Prostate gland (tissue), 2 donors: ENCODE results near the gene GRID1. TPM values are rescaled to one million over a fixed set of nuclear protein-coding genes. Genes with fewer than 3 reads are reported as not detected.

Experiments used
- DNase-seq: peaks from one replicate; pipeline ENCODE4 v3.0.0-alpha.2; 2019; ENCODE audit warnings: low spot score
- H3K27ac ChIP-seq, 2 donors: fragments of 200-600 bp; sonication (generic); 2 replicates each; pipeline ENCODE4 v1.5.1; 2017 to 2019
- H3K27me3 ChIP-seq: fragments of 200-600 bp; sonication (generic); replicated peaks from 2 replicates; pipeline ENCODE4 v1.5.1; 2019; ENCODE audit not compliant: insufficient read depth
- H3K36me3 ChIP-seq, 2 donors: fragments of 200-600 bp; sonication (generic); 1 replicate in 1 of 2; 2 replicates in 1 of 2; pipeline versions ENCODE4 v1.5.1 to v1.8.1; 2017 to 2019
- H3K4me1 ChIP-seq: fragments of 200-600 bp; sonication (generic); replicated peaks from 2 replicates; pipeline ENCODE4 v1.5.1; 2019
- H3K4me3 ChIP-seq, 2 donors: fragments of 200-600 bp; sonication (generic); 2 replicates each; pipeline ENCODE4 v1.5.1; 2017 to 2019
- H3K9me3 ChIP-seq: fragments of 200-600 bp; sonication (generic); 2 replicates; pipeline ENCODE4 v1.5.1; 2017
- POLR2A ChIP-seq: fragments of 450-650 bp; IDR thresholded peaks from one replicate; pipeline ENCODE4 v1.6.1; 2016; ENCODE audit warnings: antibody characterized with exemption, mild to moderate bottlenecking
- POLR2AphosphoS5 ChIP-seq: sonication (generic); formaldehyde crosslinking; IDR thresholded peaks from one replicate; pipeline ENCODE4 v1.6.1; 2017; ENCODE audit warnings: antibody characterized with exemption
- WGBS: methylation state at CpG from one replicate; pipeline ENCODE4 v1.1.5; 2018; 5-methylcytosine and 5-hydroxymethylcytosine counted together
- intact Hi-C: fragments of 100-400 bp; cut with DNase I; formaldehyde crosslinking; loops from one replicate; pipeline ENCODE4 v1.14.2; 2022
- total RNA-seq, 2 donors: library from RNA; depleted of rRNA; stranded (reverse); fragments of >200 nt; gene quantifications; one replicate each; pipeline ENCODE4 v1.1.0, GENCODE V29; 2016
- TF ChIP-seq, protein P1 (sequence below), 4 experiments: fragments of 200-600 bp in 2 of 4; fragments of 450-650 bp in 2 of 4; sonication (generic) in 2 of 4; IDR thresholded peaks; 1 replicate in 3 of 4; 2 replicates in 1 of 4; pipeline ENCODE4 v1.5.1; 2016 to 2019; ENCODE audit warnings: antibody characterized with exemption in 4 of 4, mild to moderate bottlenecking in 2 of 4, moderate library complexity in 2 of 4

GRID1 gene
- total RNA-seq, 2 donors from 2014 or later = 1.0 to 10.0 TPM

- no peaks in the 10 kb centered on the region for H3K9me3 ChIP-seq
- no peak overlapping the region for H3K27ac ChIP-seq
- no peak for DNase-seq
- intact Hi-C loops = no loop called here
- no peaks in the 10 kb centered on the region for H3K27me3 ChIP-seq
- no peaks in the 10 kb centered on the region for H3K4me1 ChIP-seq
- 58% methylated on average over 4 of the region's 4 CpGs for WGBS
- H3K4me3 ChIP-seq = no peak overlapping the region
- TF ChIP-seq POLR2A (no peak), POLR2AphosphoS5 (no peak)
- TF ChIP-seq, protein P1, sequence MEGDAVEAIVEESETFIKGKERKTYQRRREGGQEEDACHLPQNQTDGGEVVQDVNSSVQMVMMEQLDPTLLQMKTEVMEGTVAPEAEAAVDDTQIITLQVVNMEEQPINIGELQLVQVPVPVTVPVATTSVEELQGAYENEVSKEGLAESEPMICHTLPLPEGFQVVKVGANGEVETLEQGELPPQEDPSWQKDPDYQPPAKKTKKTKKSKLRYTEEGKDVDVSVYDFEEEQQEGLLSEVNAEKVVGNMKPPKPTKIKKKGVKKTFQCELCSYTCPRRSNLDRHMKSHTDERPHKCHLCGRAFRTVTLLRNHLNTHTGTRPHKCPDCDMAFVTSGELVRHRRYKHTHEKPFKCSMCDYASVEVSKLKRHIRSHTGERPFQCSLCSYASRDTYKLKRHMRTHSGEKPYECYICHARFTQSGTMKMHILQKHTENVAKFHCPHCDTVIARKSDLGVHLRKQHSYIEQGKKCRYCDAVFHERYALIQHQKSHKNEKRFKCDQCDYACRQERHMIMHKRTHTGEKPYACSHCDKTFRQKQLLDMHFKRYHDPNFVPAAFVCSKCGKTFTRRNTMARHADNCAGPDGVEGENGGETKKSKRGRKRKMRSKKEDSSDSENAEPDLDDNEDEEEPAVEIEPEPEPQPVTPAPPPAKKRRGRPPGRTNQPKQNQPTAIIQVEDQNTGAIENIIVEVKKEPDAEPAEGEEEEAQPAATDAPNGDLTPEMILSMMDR (IDR thresholded peaks at IDR 0.05) = no peak
- H3K36me3 ChIP-seq = no peaks in the 10 kb centered on the region
Measured at GRCh38 chr10:86071758-86072157, 294.8 kb downstream of the GRID1 start.

DNA sequence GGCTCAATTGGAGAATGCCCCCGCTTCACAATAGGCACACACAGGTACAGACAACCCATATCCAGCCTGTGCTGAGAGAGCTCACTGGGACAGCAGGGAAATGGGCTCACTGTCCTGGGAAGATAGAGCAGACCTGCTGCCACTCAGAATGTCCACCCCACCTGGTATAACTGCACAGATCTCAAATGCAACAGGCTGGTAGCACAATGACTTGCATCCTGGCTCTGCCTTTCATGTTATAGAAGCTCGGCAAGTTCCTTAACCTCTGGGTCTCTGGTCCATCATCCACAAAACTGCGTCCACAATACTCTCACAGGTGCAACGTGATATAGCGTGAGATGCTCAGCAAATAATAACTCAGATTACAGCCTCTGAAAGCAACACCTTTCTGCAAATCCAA, 295.4 kb downstream of the GRID1 start:
- no peak for TF ChIP-seq POLR2A
- Histone ChIP-seq H3K4me3 (no peak overlapping the region), H3K36me3 (no peaks in the 10 kb centered on the region), H3K9me3 (no peaks in the 10 kb centered on the region), H3K27ac (no peak overlapping the region), H3K27me3 (no peaks in the 10 kb centered on the region), H3K4me1 (no peaks in the 10 kb centered on the region)
- intact Hi-C loops = no loop called here
- 76% methylated on average over 5 of the region's 5 CpGs for WGBS
- DNase-seq = no peak

GRCh38 chr10:86070278-86070677, 296.3 kb downstream of the GRID1 start:
- TF ChIP-seq POLR2A (no peak), POLR2AphosphoS5 (no peak)
- TF ChIP-seq, protein P1 (IDR thresholded peaks at IDR 0.05) = no peak
- Histone ChIP-seq H3K27me3 (no peaks in the 10 kb centered on the region), H3K4me3 (no peak overlapping the region), H3K4me1 (no peaks in the 10 kb centered on the region), H3K36me3 (no peaks in the 10 kb centered on the region), H3K9me3 (no peaks in the 10 kb centered on the region), H3K27ac (no peak overlapping the region)
- WGBS = 90% methylated on average over 1 of the region's 1 CpG
- DNase-seq = no peak
- intact Hi-C loops = no loop called here

GRCh38 chr10:86068231-86069054, 298.2 kb downstream of the GRID1 start:
- Histone ChIP-seq H3K4me1 (no peaks in the 10 kb centered on the region), H3K4me3 (no peak overlapping the region), H3K27ac (no peak overlapping the region), H3K36me3 (no peaks in the 10 kb centered on the region), H3K27me3 (no peaks in the 10 kb centered on the region), H3K9me3 (no peaks in the 10 kb centered on the region)
- intact Hi-C loops = no loop called here
- no peak for DNase-seq
- TF ChIP-seq POLR2A = no peak
- no peak for TF ChIP-seq POLR2AphosphoS5
- TF ChIP-seq, protein P1 (IDR thresholded peaks at IDR 0.05) = no peak
- WGBS = 72% methylated on average over 10 of the region's 10 CpGs

- no peak for DNase-seq
- WGBS = 78% methylated on average over 5 of the region's 5 CpGs
- H3K4me3 ChIP-seq = no peak overlapping the region
- no peaks in the 10 kb centered on the region for H3K4me1 ChIP-seq
- no peak overlapping the region for H3K27ac ChIP-seq
- no peaks in the 10 kb centered on the region for H3K27me3 ChIP-seq
- no peaks in the 10 kb centered on the region for H3K36me3 ChIP-seq
- no peaks in the 10 kb centered on the region for H3K9me3 ChIP-seq
- intact Hi-C loops = no loop called here
- TF ChIP-seq POLR2AphosphoS5 (no peak), POLR2A (no peak)
- TF ChIP-seq, protein P1 (IDR thresholded peaks at IDR 0.05) = no peak
Measured at GRCh38 chr10:86067436-86068050, 299.1 kb downstream of the GRID1 start.
